Left kidney (tissue), 2 donors: ENCODE measurements around the gene MKX. TPM values are rescaled to one million over a fixed set of nuclear protein-coding genes. Genes with fewer than 3 reads are reported as not detected.

Experiments used
- DNase-seq: peaks from one replicate; pipeline ENCODE4 v3.0.0-alpha.2; 2013
- polyA plus RNA-seq: library from polyadenylated mRNA; unstranded; fragments of 120-200 nt; gene quantifications from one replicate; pipeline ENCODE4 v1.2.1, GENCODE V29; 2013; ENCODE audit not compliant: insufficient read length

Gene MKX
- polyA plus RNA-seq, 1 donor = 0.07 TPM

GRCh38 chr10:27742195-27743011 lies 3.2 kb downstream of the MKX start:
- DNase-seq = peak; percentile 80

GRCh38 chr10:27741173-27742091 lies 4.2 kb downstream of the MKX start:
- no peak for DNase-seq

GRCh38 chr10:27736396-27736795 lies 9.2 kb downstream of the MKX start:
- DNase-seq = no peak

- DNase-seq = no peak
These were observed 15.6 kb downstream of the MKX start for GRCh38 chr10:27730041-27730440.

GRCh38 chr10:27728338-27728737 lies 17.3 kb downstream of the MKX start:
- DNase-seq = no peak

- no peak for DNase-seq
These were observed 21.3 kb downstream of the MKX start for GRCh38 chr10:27724287-27724686.

- no peak for DNase-seq
These were observed 22.2 kb downstream of the MKX start for GRCh38 chr10:27723436-27723835.

- no peak for DNase-seq
These were observed 25.1 kb downstream of the MKX start for GRCh38 chr10:27720529-27720928.

GRCh38 chr10:27719052-27719451 lies 26.6 kb downstream of the MKX start:
- DNase-seq = no peak

- no peak for DNase-seq
These were observed 27.8 kb downstream of the MKX start for GRCh38 chr10:27717861-27718260.

GRCh38 chr10:27717224-27717623 lies 28.4 kb downstream of the MKX start:
- no peak for DNase-seq

GRCh38 chr10:27716521-27716920 lies 29.1 kb downstream of the MKX start:
- DNase-seq = no peak

- no peak for DNase-seq
These were observed 30.1 kb downstream of the MKX start for GRCh38 chr10:27715505-27715904.

GRCh38 chr10:27714349-27714748 lies 31.3 kb downstream of the MKX start:
- DNase-seq = no peak

- DNase-seq = peak; percentile 47
These were observed 31.7 kb downstream of the MKX start for GRCh38 chr10:27713941-27714340.

GRCh38 chr10:27710014-27710413 lies 35.6 kb downstream of the MKX start:
- no peak for DNase-seq

- no peak for DNase-seq
These were observed 36.3 kb downstream of the MKX start for GRCh38 chr10:27709304-27709703.

GRCh38 chr10:27701938-27702537 lies 43.6 kb downstream of the MKX start:
- no peak for DNase-seq

- no peak for DNase-seq
These were observed 45.8 kb downstream of the MKX start for GRCh38 chr10:27699776-27700175.

- DNase-seq = no peak
These were observed 46.7 kb downstream of the MKX start for GRCh38 chr10:27698961-27699360.

- DNase-seq = no peak
These were observed 49.2 kb downstream of the MKX start for GRCh38 chr10:27696466-27696865.

GRCh38 chr10:27695706-27696105 lies 49.9 kb downstream of the MKX start:
- no peak for DNase-seq

- DNase-seq = no peak
These were observed 50.5 kb downstream of the MKX start for GRCh38 chr10:27695088-27695487.
